Right lobe of liver (tissue), 4 donors: Measurements from ENCODE around the gene IGF1R.

Experiments used
- CTCF ChIP-seq, 4 donors: fragments of 200-600 bp in 3 of 4; fragments of 450-650 bp in 1 of 4; IDR thresholded peaks; one replicate each; pipeline versions ENCODE4 v1.5.1 to v1.8.0; 2016 to 2022; ENCODE audit warnings: antibody characterized with exemption in 4 of 4, mild to moderate bottlenecking in 2 of 4
- POLR2A ChIP-seq: fragments of 450-650 bp; IDR thresholded peaks from one replicate; pipeline ENCODE4 v1.6.1; 2017; ENCODE audit warnings: antibody characterized with exemption, mild to moderate bottlenecking
- donor health status: DM: no; HTN: no; CAD: no.
- donor health status: DM: no; HTN: no; CAD: no.
- donor health status: DM: no; HTN: yes; CAD: no.

GRCh38 chr15:98725874-98726273 is 77.5 kb downstream of the IGF1R start:
- TF ChIP-seq CTCF (IDR thresholded peaks at IDR 0.05) (no peak), POLR2A (no peak)
